Mammary epithelial cell (primary cell): Measurements from ENCODE around the gene ZNRF1.

Experiments used
- EZH2 ChIP-seq: IDR thresholded peaks from 2 replicates; pipeline ENCODE4 v1.6.1; 2012; ENCODE audit warnings: low read length, inconsistent platforms, borderline replicate concordance
- TF ChIP-seq, protein P1 (sequence below), 2 donors: IDR thresholded peaks in 1 of 2; conservative IDR thresholded peaks in 1 of 2; 2 replicates each; pipeline ENCODE4 v1.5.1; 2011 to 2012; ENCODE audit warnings: inconsistent platforms in 2 of 2, low read length in 2 of 2, mild to moderate bottlenecking in 2 of 2, control low read depth in 1 of 2, low read depth in 1 of 2; ENCODE audit not compliant: insufficient read depth in 1 of 2; ENCODE audit errors: extremely low read depth in 1 of 2

GRCh38 chr16:75044800-75045361 is 46.1 kb downstream of the ZNRF1 start:
- TF ChIP-seq, protein P1, sequence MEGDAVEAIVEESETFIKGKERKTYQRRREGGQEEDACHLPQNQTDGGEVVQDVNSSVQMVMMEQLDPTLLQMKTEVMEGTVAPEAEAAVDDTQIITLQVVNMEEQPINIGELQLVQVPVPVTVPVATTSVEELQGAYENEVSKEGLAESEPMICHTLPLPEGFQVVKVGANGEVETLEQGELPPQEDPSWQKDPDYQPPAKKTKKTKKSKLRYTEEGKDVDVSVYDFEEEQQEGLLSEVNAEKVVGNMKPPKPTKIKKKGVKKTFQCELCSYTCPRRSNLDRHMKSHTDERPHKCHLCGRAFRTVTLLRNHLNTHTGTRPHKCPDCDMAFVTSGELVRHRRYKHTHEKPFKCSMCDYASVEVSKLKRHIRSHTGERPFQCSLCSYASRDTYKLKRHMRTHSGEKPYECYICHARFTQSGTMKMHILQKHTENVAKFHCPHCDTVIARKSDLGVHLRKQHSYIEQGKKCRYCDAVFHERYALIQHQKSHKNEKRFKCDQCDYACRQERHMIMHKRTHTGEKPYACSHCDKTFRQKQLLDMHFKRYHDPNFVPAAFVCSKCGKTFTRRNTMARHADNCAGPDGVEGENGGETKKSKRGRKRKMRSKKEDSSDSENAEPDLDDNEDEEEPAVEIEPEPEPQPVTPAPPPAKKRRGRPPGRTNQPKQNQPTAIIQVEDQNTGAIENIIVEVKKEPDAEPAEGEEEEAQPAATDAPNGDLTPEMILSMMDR (conservative IDR thresholded peaks at IDR 0.05 in 1 of 2, IDR thresholded peaks at IDR 0.05 in 1 of 2; ENCODE audit: extremely low read depth in 1 of 2, insufficient read depth in 1 of 2, low read depth in 1 of 2, low read length in 2 of 2), result no peak
- TF ChIP-seq EZH2, result no peak
